Measurements from ENCODE around the gene CLPTM1L. TPM values are rescaled to one million over a fixed set of nuclear protein-coding genes. Genes with fewer than 3 reads are reported as not detected.

Gene CLPTM1L
- total RNA-seq, 2 experiments from 2014 or later: 47.2 to 47.4 TPM

DNA sequence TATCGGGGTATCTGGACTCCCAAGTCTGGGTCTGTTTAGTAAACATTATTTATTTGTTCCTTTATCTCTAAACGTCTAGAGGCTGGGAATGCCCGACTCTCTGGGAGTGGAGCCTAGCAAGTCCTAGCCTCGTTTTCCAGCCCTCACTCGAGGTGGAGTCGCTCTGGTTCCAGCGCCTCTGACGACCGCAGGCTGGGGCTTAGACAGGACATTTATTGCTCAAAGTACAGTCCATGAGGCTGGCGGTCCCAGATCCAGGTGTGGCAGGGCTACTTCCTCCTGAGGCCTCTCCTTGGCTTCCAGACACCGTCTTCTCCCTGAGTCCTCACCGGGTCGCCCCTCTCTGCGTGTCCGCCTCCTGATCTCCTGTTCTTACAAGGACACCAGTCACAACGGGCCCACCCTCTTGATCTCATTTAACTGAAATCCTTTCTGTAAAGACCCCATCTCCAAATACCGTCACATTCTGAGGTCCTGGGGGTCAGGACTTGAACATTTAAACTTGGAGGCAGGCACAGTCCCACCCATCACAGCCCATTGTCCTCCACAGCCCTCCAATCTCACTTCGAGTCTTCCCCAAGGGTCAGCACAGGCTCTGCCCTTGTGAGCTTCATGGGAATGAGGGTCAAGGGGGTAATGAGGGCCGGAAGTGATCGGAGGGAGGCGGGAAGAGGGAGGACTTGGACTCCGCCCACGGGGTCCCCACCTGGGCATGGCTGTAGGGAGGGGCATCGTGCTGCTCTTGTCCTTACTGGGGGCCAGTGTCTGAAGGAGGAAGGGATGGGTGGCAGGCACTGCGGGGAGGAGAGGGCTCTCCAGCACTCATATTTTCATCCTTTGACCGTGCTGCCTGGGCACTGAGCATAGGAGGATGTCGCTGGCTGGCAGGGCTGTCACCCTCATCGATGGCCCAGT lies 12.2 kb upstream of the CLPTM1L start:
- DNase-seq (peak in 1 of 14 experiments; percentile 6), ATAC-seq (ENCODE audit: poor library complexity) (no peak)
- ChIA-PET POLR2A (no interaction called here), CTCF (no interaction called here)
- Histone ChIP-seq H3K9me3 (ENCODE audit: control insufficient read depth in 1 of 2, insufficient read depth in 1 of 2, low read length in 2 of 2) (no peaks in the 10 kb centered on the region), H3K4me1 (ENCODE audit: insufficient read depth, low read length) (no peaks in the 10 kb centered on the region), H3K27ac (ENCODE audit: low read depth in 1 of 2, low read length in 2 of 2) (no peak overlapping the region), H3K36me3 (ENCODE audit: insufficient read depth, low read length) (no peaks in the 10 kb centered on the region), H3K4me3 (ENCODE audit: low read length) (no peak overlapping the region), H3K27me3 (ENCODE audit: control insufficient read depth in 1 of 2, insufficient read depth in 2 of 2, low read length in 2 of 2) (peaks cover 0 to 12% of the 10 kb centered on the region in 2 experiments)
- Mint-ChIP-seq H3K27me3 (no peaks in the 10 kb centered on the region), H3K36me3 (ENCODE audit: low read depth) (no peaks in the 10 kb centered on the region), H3K27ac (no peak overlapping the region), H3K4me3 (no peak overlapping the region), H3K4me1 (ENCODE audit: low read depth) (no peaks in the 10 kb centered on the region), H3K9me3 (no peaks in the 10 kb centered on the region)
- intact Hi-C loops (cut with DNase I, micrococcal nuclease): no loop called here
- TF ChIP-seq, protein P1, sequence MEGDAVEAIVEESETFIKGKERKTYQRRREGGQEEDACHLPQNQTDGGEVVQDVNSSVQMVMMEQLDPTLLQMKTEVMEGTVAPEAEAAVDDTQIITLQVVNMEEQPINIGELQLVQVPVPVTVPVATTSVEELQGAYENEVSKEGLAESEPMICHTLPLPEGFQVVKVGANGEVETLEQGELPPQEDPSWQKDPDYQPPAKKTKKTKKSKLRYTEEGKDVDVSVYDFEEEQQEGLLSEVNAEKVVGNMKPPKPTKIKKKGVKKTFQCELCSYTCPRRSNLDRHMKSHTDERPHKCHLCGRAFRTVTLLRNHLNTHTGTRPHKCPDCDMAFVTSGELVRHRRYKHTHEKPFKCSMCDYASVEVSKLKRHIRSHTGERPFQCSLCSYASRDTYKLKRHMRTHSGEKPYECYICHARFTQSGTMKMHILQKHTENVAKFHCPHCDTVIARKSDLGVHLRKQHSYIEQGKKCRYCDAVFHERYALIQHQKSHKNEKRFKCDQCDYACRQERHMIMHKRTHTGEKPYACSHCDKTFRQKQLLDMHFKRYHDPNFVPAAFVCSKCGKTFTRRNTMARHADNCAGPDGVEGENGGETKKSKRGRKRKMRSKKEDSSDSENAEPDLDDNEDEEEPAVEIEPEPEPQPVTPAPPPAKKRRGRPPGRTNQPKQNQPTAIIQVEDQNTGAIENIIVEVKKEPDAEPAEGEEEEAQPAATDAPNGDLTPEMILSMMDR (IDR thresholded peaks at IDR 0.05): no peak

DNA sequence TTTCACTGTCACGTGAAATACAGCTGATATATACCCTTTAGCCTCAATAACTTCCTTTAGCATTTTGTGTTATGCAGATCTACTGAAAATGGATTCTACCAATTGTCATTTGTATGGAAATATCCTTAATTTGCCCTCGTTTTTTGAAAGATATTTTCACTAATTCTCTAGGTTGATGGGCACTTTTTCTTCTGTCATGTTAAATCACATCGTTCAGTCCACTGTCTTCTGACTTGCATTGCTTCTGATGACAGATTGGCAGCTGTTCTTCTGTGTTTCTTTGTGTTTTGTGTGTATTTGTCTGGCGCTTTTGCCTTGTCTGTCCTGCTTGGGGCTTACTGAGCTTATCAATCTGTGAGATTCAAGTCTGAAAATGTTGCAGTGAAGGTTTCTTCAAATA lies 9.7 kb upstream of the CLPTM1L start:
- Mint-ChIP-seq H3K4me1 (ENCODE audit: low read depth) (no peaks in the 10 kb centered on the region), H3K9me3 (no peaks in the 10 kb centered on the region), H3K4me3 (no peak overlapping the region), H3K27me3 (no peaks in the 10 kb centered on the region), H3K27ac (no peak overlapping the region), H3K36me3 (ENCODE audit: low read depth) (no peaks in the 10 kb centered on the region)
- H3K36me3 ChIP-seq (ENCODE audit: insufficient read depth, low read length): no peaks in the 10 kb centered on the region
- no peaks in the 10 kb centered on the region for H3K9me3 ChIP-seq (ENCODE audit: control insufficient read depth in 1 of 2, insufficient read depth in 1 of 2, low read length in 2 of 2)
- peaks cover 0 to 7% of the 10 kb centered on the region in 2 experiments for H3K27me3 ChIP-seq (ENCODE audit: control insufficient read depth in 1 of 2, insufficient read depth in 2 of 2, low read length in 2 of 2)
- ChIA-PET CTCF (interaction anchor here (1.4 kb wide), 1 partner anchor 26 kb away, joined by 3 read pairs; no protein-coding TSS in a partner anchor), POLR2A (no interaction called here)
- DNase-seq: no peak
- no peak overlapping the region for H3K4me3 ChIP-seq (ENCODE audit: low read length)
- H3K4me1 ChIP-seq (ENCODE audit: insufficient read depth, low read length): no peaks in the 10 kb centered on the region
- intact Hi-C loops (cut with DNase I, micrococcal nuclease): no loop called here
- H3K27ac ChIP-seq (ENCODE audit: low read depth in 1 of 2, low read length in 2 of 2): no peak overlapping the region
- TF ChIP-seq, protein P1 (IDR thresholded peaks at IDR 0.05): no peak
- no peak for ATAC-seq (ENCODE audit: poor library complexity)

DNA sequence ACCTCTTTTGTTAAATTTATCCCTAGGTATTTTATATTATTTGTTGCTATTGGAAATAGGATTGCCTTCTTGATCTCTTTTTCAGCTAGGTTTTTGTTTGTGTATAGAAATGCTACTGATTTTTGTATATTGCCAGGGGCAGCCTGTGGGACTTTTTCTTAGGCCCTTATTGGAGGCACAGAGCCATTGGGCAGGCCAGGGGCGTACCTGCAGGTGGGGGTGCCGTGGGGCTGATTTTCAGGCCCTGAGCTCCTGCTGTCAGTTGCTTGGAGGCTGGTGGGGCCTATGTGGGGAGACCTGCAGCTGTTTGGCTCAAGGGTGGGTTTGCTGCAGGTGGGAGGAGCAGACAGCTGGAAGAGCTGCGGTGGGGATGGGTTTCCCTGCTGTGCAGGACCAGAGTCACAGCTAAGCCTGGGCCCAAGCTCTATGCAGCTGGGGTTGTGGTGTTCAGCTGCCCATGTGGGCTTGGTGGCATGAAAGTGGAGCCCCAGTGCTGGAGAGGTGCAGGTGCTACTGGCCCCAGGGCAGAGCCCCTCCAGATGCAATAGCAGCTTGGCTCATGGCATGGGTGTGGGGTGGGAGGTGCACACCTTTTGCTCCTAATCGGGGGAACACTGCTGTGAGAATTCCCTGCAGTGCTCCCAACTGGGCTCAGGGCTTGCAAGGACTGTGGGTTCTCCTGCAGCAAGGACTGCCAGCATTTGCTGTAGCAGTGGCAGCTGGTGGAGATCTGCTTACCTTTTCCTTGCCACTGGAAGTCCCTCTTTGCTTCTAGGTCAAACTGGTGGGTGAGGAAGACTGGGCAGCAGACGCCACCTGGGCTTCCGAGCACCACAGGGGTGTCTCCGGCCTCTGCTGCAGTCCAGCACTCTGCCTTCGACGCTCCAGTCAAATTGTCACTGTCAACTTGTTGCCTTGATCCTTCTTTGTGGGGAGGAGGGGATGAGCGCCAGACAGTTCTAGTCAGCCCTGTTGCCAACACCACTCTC lies 7.6 kb upstream of the CLPTM1L start:
- ChIA-PET CTCF (no interaction called here), POLR2A (interaction anchor here (1.2 kb wide), 1 partner anchor 37 kb away, joined by 4 read pairs; no protein-coding TSS in a partner anchor)
- Histone ChIP-seq H3K27ac (ENCODE audit: low read depth in 1 of 2, low read length in 2 of 2) (no peak overlapping the region), H3K4me3 (ENCODE audit: low read length) (no peak overlapping the region), H3K27me3 (ENCODE audit: control insufficient read depth in 1 of 2, insufficient read depth in 2 of 2, low read length in 2 of 2) (peaks cover 0 to 5% of the 10 kb centered on the region in 2 experiments), H3K9me3 (ENCODE audit: control insufficient read depth in 1 of 2, insufficient read depth in 1 of 2, low read length in 2 of 2) (no peaks in the 10 kb centered on the region), H3K36me3 (ENCODE audit: insufficient read depth, low read length) (no peaks in the 10 kb centered on the region), H3K4me1 (ENCODE audit: insufficient read depth, low read length) (no peaks in the 10 kb centered on the region)
- H3K9me3 Mint-ChIP-seq: no peaks in the 10 kb centered on the region
- H3K36me3 Mint-ChIP-seq (ENCODE audit: low read depth): no peaks in the 10 kb centered on the region
- intact Hi-C loops (cut with DNase I, micrococcal nuclease): no loop called here
- DNase-seq (no peak), ATAC-seq (ENCODE audit: poor library complexity) (no peak)
- H3K4me1 Mint-ChIP-seq (ENCODE audit: low read depth): no peaks in the 10 kb centered on the region
- TF ChIP-seq, protein P1 (IDR thresholded peaks at IDR 0.05): no peak
- no peak overlapping the region for H3K27ac Mint-ChIP-seq
- H3K4me3 Mint-ChIP-seq: no peak overlapping the region
- H3K27me3 Mint-ChIP-seq: no peaks in the 10 kb centered on the region
